Adrenal gland (tissue), 12 donors: ENCODE measurements around the gene DYSF. TPM values are rescaled to one million over a fixed set of nuclear protein-coding genes. Genes with fewer than 3 reads are reported as not detected.

Experiments used
- DNase-seq, 7 donors: peaks; one replicate each; pipeline ENCODE4 v3.0.0-alpha.2; 2019 to 2020
- H3K27ac ChIP-seq, 5 donors: fragments of 200-600 bp; sonication (generic) in 4 of 5; 1 replicate in 3 of 5; 2 replicates in 2 of 5; pipeline versions ENCODE4 v1.5.1 to v1.8.0; 2016 to 2020; ENCODE audit warnings: mild to moderate bottlenecking in 1 of 5
- H3K27me3 ChIP-seq: fragments of 200-600 bp; 2 replicates; pipeline ENCODE4 v1.8.0; 2021
- H3K36me3 ChIP-seq, 2 donors: fragments of 200-600 bp; replicated peaks in 1 of 2; 1 replicate in 1 of 2; 2 replicates in 1 of 2; pipeline versions ENCODE4 v1.5.1 to v1.8.0; 2018 to 2022
- H3K4me1 ChIP-seq, 2 donors: fragments of 200-600 bp; replicated peaks in 1 of 2; 1 replicate in 1 of 2; 2 replicates in 1 of 2; pipeline versions ENCODE4 v1.5.1 to v1.8.0; 2018 to 2021
- H3K4me3 ChIP-seq, 4 donors: fragments of 200-600 bp; sonication (generic) in 3 of 4; one replicate each; pipeline ENCODE4 v1.5.1; 2016 to 2018
- H3K9me3 ChIP-seq, 3 donors: fragments of 200-600 bp; sonication (generic) in 1 of 3; replicated peaks in 1 of 3; 1 replicate in 2 of 3; 2 replicates in 1 of 3; pipeline versions ENCODE4 v1.5.1 to v1.8.0; 2016 to 2021
- POLR2A ChIP-seq, 2 donors: fragments of 450-650 bp; IDR thresholded peaks; one replicate each; pipeline ENCODE4 v1.6.1; 2017; ENCODE audit warnings: antibody characterized with exemption in 2 of 2, mild to moderate bottlenecking in 2 of 2, moderate library complexity in 1 of 2
- WGBS, 4 donors: extraction: QIAGEN DNeasy Blood & Tissue Kit in 2 of 4; methylation state at CpG; one replicate each; pipeline versions ENCODE4 v1.1.5 to v1.1.7; 2013 to 2017; 5-methylcytosine and 5-hydroxymethylcytosine counted together
- intact Hi-C, 2 donors: fragments of 100-400 bp; cut with DNase I; formaldehyde crosslinking; loops; one replicate each; pipeline versions ENCODE4 v1.14.1 to v1.15.0; 2022 to 2023
- polyA plus RNA-seq, 3 donors: library from polyadenylated mRNA; stranded (reverse); fragments of 200-250 nt in 2 of 3; fragments of 350-450 nt in 1 of 3; fragmentation: Illumina TruSeq in 1 of 3; extraction: RNeasy Lipid Tissue Mini Kit (QIAGEN cat#74804) in 1 of 3; gene quantifications; one replicate each; pipeline ENCODE4 v1.2.3, GENCODE V29; 2013 to 2014
- total RNA-seq, 9 donors: library from RNA; depleted of rRNA in 4 of 9; stranded (reverse); fragments of >200 nt in 4 of 9; fragments of 120-200 nt in 1 of 9; fragmentation: NEBNext Ultra II Directional in 1 of 9; extraction: Animal tissue kit (Norgen Biotek cat#: 25700) in 1 of 9; gene quantifications; one replicate each; pipeline versions ENCODE4 v1.1.0 to v1.2.4, GENCODE V29; 2013 to 2023
- TF ChIP-seq, protein P1 (sequence below), 6 experiments: fragments of 450-650 bp in 4 of 6; fragments of 200-600 bp in 2 of 6; sonication (generic) in 1 of 6; IDR thresholded peaks; 1 replicate in 5 of 6; 2 replicates in 1 of 6; pipeline versions ENCODE4 v1.5.1 to v1.8.0; 2016 to 2021; ENCODE audit warnings: antibody characterized with exemption in 6 of 6, mild to moderate bottlenecking in 2 of 6, moderate library complexity in 1 of 6
- donor health status: healthy with polysubstance abuse.
- donor health status: Bipolar disorder and iron deficiency.
- donor health status: DM: yes; HTN: yes; CAD: no.
- donor health status: DM: no; HTN: no; CAD: no.
- donor health status: DM: no; HTN: no; CAD: no.
- donor health status: DM: yes; HTN: yes; CAD: no.

Gene DYSF
- total and polyA plus RNA-seq, 12 donors = 3.2 to 22.4 (median 15.3) TPM

GRCh38 chr2:71713581-71714580 lies 260.5 kb downstream of the DYSF start:
- WGBS, 4 donors = 61 to 90% (median 76%) methylated on average over 6 to 11 of the region's 11 CpGs
- intact Hi-C loops = no loop called here
- Histone ChIP-seq H3K9me3 (no peaks in the 10 kb centered on the region), H3K27ac (no peak overlapping the region), H3K4me3 (no peak overlapping the region), H3K36me3 (no peaks in the 10 kb centered on the region), H3K27me3 (no peaks in the 10 kb centered on the region), H3K4me1 (peaks cover 16 to 17% of the 10 kb centered on the region in 2 donors)
- peak in 1 of 7 donors; percentile 16 for DNase-seq
- no peak for TF ChIP-seq POLR2A (IDR thresholded peaks at IDR 0.05)
- TF ChIP-seq, protein P1, sequence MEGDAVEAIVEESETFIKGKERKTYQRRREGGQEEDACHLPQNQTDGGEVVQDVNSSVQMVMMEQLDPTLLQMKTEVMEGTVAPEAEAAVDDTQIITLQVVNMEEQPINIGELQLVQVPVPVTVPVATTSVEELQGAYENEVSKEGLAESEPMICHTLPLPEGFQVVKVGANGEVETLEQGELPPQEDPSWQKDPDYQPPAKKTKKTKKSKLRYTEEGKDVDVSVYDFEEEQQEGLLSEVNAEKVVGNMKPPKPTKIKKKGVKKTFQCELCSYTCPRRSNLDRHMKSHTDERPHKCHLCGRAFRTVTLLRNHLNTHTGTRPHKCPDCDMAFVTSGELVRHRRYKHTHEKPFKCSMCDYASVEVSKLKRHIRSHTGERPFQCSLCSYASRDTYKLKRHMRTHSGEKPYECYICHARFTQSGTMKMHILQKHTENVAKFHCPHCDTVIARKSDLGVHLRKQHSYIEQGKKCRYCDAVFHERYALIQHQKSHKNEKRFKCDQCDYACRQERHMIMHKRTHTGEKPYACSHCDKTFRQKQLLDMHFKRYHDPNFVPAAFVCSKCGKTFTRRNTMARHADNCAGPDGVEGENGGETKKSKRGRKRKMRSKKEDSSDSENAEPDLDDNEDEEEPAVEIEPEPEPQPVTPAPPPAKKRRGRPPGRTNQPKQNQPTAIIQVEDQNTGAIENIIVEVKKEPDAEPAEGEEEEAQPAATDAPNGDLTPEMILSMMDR (IDR thresholded peaks at IDR 0.05) = no peak

DNA sequence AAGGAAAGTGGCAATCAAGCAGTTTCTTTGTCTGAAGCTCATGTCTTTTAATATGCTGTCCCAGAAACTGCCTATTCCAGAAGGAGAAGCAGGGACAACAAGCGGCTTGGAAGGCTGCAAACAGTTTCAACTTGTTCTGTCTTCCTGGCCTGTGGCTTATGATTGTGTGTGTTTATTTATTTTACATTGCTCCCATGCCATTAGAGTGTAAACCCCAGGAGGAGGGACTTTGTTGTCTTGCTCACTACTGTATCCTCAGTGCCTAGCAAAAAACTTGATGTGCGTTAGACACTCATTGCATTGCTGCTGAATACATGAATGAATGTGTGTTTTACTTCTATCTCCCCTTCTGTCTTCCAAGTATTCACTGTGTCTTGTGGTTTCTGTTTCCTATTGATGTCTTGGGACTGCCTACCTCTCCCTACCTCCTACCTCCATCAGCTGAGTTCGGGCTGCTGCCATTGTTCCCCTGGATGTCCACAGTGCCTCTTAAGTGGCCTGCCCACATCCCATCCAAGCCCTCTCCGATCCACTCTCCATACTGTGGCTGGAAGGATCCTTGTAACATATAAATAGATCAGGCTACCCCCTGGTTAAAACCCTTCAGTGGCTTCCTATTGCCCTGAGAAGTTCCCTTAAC lies 261.4 kb downstream of the DYSF start:
- H3K27ac ChIP-seq = no peak overlapping the region
- peaks cover 16 to 17% of the 10 kb centered on the region in 2 donors for H3K4me1 ChIP-seq
- intact Hi-C loops = no loop called here
- TF ChIP-seq POLR2A (IDR thresholded peaks at IDR 0.05) = no peak
- TF ChIP-seq, protein P1 (IDR thresholded peaks at IDR 0.05) = no peak
- H3K4me3 ChIP-seq = no peak overlapping the region
- no peaks in the 10 kb centered on the region for H3K36me3 ChIP-seq
- 90 to 97% (median 92%) methylated on average over 4 of the region's 4 CpGs for WGBS, 4 donors
- DNase-seq = no peak
- H3K27me3 ChIP-seq = no peaks in the 10 kb centered on the region
- no peaks in the 10 kb centered on the region for H3K9me3 ChIP-seq

DNA sequence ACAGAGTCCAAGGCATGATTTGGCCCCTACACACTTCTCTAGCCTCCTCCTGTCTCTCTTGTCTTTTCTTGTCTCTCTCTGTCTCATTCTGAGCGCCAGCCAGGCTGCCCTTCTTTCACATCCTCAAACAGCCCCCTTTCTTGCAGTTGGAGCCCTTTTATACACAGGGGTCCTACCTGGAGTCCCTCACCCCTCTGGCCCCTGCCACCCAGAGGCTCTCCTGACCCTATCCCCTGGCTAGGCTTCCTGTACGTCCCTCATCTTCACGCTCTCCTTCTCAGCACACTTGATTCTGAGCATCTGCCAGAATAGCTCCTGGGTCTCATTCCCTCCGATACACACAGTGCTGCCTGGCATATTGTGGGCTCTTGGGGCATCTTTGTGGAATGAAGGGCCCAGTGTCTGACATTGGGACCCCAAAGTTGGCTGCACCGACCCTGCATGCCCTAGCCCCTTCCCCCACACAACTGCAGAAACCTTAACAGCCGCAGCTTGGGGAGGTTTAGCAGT lies 261.9 kb downstream of the DYSF start:
- TF ChIP-seq, protein P1 (IDR thresholded peaks at IDR 0.05) = no peak
- no peak for TF ChIP-seq POLR2A (IDR thresholded peaks at IDR 0.05)
- no peak for DNase-seq
- Histone ChIP-seq H3K27ac (no peak overlapping the region), H3K36me3 (no peaks in the 10 kb centered on the region), H3K4me3 (no peak overlapping the region), H3K27me3 (no peaks in the 10 kb centered on the region), H3K4me1 (peaks cover 16 to 17% of the 10 kb centered on the region in 2 donors), H3K9me3 (no peaks in the 10 kb centered on the region)
- intact Hi-C loops = no loop called here
- 87 to 94% (median 91%) methylated on average over 5 to 6 of the region's 6 CpGs for WGBS, 4 donors
